T1000 (cell line): ENCODE results near the gene RAB3A.
"Not testable (repeated sequence)": the region's sequence is repeated elsewhere in the genome, so short reads cannot be mapped to it uniquely, and the experiment has no call there.

ENCODE experiments used
- DNase-seq: peaks from one replicate; lab custom pipeline; 2025; ENCODE audit warnings: mixed read lengths; lab: John Stamatoyannopoulos, UW

Gene RAB3A

DNA sequence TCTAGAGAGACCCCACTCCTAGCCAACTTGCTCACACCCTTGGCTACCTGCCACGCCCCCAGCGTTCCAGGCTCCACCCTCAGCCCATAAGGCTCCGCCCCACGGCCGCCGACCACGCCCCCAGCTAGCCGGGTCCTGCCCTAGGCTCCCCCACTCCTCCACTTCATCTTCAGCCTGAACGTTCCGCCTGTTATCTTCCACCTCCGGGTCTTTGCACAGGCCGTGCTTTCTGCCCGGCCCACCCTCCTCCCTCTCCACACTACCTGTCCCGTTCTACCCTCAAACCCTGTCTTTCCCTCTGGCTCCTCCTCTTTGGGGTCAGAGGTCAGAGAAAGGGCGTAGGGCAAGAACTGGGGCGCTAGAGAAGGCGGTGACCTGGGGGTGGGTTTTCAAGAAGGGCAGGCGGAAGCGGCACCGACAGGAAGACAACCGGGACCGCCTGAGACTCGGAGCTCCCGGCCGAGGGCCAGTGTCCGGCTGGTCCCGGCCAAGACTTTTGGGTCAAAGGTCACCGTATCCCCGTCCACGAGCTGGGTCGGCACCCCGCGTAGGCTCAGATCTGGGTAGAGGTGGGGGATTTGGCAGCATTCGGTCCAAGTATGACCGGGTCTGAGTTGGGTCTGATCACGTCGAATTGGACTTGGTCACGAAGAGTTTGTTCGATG lies 20.1 kb upstream of the RAB3A start:
- DNase-seq, result no peak

DNA sequence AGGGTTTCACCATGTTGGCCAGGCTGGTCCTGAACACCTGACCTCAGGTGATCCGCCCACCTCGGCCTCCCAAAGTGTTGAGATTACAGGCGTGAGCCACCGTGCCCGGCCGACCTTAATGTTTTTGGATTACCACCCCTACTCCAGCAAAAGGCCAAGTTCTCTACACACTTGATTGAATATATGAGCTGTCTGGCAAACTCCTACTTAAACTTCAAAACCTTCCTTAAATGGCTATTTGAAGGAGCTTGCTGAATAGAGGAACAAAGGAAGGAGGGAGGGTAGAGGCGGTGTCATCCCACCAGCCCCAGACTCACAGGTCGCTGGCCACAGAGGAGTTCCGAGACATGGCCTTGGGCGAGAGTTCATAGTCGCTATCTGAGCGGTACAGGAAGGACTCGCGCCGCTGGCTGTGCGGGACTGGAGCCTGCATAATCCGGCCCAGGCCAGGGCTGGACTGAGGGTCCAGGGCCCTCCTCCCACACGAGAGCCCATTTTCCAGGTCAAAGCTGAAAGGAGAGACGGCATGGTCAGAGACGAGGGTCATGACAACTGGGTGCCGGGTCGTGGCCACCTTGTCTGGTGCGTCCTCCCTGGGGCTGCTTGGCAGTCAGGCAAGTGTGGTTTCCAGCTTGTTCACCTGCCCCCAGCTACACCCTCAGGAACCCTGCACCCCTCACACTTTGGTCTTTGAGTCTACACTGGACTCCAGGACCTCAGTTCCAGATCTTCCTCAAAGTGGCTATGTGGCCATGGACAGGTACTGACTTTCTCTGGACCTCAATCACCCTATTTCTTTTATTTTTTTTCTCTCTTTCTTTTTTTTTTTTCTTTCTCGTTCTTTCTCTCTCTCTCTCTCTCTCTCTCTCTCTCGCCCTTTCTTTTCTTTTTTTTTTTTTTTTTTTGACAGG lies 18.2 kb upstream of the RAB3A start:
- no peak for DNase-seq

DNA sequence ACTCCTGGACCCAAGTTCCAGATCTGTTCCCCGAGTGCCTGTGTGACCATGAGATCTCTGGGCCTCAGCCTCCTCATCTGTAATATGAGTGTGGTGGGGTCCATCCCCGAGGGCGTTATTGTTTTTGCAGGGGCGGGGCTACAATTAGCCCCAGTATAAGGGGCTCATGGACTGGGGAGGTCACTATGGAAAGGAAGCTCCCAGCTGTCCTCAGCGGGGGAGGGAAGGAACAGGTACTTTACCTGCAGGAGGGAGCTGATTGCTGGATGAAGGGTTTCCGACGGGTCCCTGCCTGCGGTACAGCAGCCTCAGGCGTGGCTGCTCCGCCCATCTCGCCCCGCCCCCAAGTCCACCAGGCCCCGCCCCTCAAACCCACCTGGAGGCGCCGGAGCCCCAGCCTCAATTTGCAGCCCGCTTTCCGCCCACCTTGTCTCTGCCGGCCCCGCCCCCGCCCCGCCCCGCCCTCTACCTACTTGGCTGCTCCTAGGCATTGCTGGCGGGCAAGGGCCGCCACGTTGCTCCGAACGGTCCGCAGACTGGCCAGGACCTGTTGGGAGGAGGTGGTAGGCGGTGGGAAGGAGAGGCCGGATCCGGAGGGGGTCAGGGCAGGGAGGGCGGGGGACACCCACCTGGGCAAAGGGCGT lies 16.9 kb upstream of the RAB3A start:
- no peak for DNase-seq

DNA sequence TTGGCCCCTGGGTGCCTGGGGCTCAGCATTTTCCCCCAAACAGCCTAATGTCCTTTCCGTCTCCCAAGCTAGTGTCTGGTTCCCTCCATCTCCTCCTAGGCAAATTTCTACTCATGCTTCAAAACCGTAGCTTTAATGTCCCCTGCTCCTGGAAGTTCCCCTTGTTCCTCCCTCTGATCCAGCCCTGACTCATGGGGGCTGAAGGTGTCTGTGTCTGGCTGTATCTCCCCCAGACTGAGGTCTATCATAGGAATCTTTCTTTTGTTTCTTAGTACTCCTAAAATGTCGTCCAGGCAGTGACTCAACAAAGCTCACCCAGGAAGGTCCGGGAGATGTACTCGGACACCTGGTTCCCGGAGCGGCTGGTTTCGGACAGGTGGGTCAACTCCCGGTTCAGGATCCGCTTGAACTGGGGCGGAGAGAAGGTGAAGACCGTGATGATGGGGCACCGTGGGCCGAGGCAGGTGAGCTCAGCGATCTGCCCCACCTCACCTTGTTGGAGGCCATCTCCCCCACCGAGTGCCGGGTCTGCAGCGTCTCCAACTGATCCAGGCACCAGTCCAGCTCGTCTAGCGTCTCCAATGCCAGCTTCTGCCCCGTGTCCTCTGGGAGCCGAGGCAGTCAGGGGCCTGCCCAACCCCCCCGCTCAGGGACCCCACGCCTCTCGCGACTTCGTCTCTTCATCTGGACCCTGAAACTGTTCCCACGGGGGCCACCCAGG lies 16.2 kb upstream of the RAB3A start:
- DNase-seq, result no peak

DNA sequence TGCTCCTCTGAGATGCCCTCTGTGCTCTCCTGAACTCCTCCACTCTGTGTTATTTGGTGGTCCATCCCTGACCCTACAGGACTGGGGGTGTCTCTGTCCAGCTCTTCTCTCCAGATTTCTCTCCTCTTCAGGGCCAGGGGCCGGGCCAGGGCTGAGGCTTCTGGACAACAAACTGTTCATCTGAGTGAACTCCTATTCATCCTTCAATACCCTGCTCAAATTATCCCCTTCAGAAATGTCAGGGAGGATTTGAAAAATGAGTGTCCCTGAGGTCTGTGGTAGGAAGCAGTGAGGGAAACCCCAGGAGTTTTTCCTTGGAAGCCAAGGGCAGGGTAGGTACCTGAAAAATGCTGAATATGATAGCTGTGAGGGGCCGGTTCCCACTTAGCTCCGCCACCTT lies 14.8 kb upstream of the RAB3A start:
- DNase-seq, result no peak

DNA sequence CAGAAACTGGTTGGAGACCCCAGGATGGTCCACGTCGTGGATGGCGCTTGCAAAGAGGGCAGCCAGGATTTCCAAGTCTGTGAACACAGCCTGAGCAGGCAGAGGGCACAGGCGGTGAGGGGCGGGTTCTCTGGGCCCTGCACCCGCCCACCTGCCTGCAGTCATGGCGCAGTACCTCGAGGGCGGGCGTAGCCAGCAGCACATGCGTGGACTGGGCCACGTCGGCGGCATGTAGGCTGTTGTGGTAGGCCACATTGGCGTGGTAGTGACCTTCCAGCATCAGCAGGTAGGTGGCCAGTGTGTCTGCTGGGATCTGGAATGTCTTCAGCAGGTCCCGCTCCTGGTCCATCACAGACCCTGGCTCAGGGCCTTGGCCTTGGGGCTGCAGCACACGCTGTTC lies 14.3 kb upstream of the RAB3A start:
- no peak for DNase-seq

DNA sequence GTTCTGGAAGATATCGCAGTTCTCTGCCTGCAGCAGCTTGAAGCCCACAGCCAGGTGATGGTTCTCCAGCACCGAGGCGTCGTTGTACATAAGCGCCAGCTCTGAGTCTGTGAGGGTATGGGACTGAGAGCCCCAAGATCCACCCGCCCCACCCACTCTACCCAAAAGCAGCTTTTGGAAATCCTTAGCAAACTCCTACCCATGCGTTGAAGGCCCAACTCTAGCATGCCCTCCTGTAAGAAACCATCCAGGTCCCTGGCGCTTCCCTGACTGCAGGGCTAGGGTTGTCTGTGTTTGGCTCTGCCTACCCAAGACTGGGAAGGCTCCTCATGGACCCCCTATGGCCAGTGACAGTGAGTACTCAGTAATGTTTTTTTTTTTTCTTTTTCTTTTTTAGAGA lies 12.9 kb upstream of the RAB3A start:
- no peak for DNase-seq

DNA sequence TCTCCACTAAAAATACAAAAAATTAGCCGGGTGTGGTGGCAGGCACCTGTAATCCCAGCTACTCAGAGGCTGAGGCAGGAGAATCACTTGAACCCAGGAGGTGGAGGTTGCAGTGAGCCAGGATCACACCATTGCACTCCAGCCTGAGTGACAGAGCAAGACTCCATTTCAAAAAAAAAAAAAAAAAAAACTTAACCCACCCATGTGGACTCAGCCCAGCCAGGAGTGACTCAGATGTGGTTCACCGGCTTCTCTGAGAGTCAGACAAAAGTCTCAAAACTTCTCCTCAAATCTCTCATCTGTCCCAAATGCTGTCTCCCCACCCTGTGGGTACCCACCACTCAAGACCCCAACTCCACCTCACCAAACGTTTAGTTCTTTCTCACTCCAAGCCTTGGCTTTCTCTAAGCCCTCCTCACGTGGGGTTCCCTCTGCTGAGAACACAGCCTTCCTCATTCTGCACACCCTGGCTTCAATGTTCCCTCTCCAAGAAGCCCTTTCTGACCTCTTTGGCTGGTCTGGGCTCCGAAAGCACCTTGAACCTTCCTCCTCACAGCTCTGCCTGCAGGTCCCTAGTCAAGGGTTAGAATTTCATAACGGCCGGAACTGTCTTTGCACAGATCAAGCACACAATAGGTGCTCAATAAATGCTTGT lies 11.1 kb upstream of the RAB3A start:
- no peak for DNase-seq

DNA sequence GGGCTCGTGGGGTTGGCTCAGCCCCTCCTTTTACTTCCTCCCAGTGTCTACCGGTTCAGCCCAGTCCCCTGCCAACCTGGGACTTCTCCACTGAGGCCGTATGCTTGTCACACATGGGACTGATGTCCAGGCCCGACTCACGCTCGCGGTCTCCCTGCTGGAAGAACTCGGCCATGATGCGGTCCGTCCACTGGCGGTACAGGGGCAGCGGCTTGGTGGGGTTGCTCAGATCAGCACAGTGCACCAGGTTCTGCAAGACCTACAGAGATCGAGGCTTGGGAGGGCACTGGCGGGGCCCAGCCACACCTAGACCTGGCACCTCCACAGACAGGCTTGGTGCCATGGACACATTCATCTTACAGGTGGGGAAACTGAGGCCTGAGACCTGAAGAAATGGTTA lies 7.8 kb upstream of the RAB3A start:
- DNase-seq, result no peak

DNA sequence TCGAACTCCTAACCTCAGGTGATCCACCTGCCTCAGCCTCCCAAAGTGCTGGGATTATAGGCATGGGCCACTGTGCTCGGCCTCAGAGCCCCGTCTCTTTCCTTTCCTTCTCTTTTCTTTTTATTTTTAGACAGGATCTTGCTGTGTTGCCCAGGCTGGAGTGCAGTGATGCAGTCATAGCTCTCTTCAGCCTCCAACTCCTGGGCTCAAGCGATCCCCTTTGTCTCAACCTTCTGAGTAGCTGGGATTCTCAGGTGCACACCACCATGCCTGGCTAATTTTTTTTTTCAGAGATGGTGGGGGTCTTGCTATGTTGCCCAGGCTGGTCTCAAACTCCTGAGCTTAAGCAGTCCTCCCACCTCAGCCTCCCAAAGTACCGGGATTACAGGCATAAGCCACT lies 6.1 kb upstream of the RAB3A start:
- not testable (repeated sequence) for DNase-seq

DNA sequence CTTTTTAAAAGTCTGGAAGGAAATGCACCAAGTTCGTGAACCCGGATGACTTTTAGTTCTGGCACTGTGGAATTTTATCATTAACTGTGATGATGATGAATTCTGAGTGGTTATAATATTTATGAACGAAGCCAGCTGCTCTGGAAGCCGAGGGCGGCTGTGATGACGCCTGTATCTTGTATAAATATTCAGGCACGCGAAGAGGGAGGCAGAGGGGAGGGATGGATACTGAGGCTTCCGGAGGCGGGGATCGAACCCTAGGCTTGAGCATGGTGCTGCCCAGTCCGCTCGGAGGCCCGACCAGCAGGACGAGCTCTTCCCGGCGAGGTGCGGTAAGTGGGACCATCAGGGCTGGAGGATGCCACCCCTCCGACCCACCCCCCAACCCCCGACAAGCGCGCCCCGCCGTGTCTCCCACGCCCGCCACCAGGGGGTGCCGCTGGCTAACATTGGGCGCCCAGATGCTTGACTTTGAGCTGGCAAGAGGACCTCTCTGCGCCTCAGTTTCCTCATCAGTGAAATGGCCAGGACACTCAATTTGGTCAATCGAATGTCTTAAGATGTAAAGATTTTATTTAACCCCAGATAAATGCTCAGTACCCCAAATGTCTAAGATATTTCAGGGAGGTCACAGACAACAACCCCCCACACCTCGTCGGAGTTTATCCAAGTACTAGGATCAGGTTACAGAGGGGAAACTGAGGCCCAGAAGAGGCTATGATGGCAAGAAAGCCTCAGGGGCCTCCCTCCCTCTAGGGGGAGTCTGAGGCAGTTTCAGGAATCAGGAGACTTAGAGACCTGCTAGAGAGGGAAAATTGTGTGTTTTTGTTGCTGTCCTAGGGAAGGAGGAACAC lies 4.5 kb upstream of the RAB3A start:
- no peak for DNase-seq

DNA sequence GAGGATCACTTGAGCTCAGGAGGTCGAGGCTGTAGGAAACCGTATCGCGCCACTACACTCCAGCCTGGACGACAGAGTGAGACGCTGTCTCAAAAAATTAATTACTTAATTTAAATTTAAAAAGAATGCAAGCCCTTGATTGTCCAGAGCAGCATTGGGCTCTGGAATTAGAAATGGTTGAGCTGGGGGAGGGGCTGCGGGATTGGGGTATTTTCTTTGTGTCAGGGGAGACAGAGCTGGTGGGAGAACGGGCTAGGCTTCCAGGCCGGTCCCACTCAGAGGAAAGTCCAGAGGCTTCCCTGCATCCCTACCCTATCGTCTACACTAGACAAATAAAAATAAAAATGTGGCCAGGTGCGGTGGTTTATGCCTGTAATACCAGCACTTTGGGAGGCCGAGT lies 2.2 kb upstream of the RAB3A start:
- no peak for DNase-seq

DNA sequence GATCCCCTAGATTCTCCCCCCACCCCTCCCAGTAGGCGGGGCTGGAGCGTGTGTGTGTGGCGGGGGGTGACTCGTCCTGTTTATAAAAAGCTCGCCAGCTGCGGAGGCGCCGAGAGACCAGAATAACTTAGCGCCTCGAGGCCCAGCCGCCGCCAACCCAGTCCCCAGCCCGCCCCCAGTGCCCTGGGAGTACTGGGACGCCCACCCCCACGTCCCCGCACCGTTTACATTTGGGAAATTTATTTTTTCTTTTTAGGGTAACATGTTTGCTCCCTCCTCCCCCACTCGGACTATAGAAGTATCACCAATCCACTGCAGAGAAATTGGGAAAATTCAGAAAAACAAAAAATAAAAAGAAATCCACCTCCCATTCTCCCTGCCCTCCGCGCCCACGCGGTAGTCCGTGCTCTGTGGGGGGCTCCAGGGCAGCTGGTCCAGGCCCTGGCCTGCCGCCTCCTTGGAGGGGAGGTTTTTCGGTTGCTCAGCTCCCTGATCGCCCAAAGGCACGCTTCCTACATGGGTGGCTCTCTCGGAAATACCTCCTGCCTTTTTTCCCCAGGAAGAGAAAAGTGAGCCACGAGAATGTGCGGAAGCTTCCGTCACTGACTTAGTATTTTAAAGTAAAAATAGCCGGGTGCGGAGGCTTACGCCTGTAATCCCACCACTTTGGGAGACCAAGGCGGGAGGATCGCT lies 1.5 kb upstream of the RAB3A start:
- DNase-seq, result no peak

DNA sequence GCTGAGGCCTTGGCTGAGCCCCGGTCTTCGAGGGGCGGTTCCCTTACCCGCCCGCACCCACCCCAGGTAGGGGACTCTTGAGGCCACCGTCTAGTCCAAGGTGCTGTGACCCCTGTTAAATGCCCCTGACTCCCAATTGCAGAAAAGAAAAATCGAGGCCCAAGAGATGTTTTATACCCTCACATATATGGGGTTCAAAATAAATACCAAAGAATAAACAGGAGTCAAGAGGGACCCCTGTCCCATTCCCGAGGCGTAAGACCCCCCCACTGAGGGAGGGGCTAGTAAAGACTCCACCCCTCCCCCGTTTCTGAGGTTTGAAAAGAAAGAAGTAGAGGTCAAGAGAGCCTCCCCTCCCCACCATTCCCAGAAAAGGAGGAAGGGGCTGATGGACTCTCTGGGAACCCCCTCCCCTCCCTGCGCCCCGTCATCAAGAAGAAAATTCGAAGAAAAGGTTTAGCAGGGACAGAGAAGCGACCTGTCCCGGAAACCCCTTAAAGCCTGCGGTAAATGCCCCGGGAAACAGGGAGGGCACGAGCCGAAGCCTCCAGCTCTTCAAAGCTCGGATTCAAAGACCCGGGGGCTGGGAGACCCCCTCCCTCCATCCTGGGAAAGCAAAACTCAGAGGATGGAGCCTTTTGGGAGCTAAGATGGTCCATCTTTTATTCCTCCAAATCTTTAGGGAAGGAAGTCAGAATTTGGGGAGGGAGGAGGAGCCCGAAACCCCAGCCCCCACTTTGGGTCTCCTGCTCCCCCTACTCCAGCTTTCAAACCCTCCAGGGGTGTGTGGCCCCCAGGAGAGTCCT lies 755 bp upstream of the RAB3A start:
- no peak for DNase-seq

DNA sequence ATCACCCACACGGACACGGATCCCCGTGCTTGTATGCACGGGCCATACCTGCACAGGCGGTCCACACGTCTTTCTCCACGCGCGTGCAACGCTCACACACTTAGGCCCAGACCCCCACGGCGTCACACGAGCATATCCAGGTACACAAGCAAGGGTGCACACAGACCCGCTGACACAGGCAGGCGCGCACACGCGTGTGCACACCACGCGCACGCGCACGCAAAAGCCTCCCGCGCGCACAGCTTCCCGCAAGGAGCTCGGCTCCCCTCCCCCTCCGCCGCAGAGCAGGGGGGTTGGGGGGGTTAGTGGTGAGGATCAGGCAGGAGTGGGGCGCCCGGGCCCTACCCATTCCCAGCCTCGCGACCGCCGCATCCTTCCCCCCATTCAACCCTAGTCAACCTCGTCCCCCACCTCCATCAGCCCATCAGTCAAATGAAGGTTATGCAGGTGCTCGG lies 407 bp downstream of the RAB3A start:
- DNase-seq, result no peak

DNA sequence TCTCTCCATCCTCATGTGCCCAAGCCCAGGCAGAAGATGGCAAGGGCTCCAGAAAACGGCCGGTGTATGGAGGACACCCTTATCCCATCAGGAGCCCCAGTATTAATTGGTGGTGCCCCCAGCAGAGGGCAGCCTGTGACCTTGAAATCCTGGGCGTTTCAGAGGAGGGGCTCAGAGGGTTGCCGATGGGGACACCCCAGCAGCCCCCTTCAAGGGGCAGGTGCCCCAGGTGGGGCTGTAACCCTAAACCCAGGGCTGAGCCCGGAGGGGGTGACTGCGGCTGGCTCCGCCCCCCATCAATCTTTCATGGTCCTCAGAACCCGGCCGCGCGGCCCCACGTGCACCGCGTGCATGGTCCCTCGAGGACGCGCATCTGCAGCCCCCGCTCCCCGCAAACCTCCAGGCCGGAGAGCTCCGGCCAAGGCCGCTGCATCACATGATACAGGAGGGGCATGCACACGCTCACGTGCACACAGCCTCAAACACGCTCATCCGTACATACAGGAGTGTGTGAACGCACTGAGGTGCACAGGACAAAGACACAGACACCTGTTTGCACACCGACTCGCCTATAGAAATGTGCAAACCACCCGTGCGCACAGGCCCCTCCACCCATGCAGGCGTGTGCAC lies 949 bp downstream of the RAB3A start:
- DNase-seq, result no peak

DNA sequence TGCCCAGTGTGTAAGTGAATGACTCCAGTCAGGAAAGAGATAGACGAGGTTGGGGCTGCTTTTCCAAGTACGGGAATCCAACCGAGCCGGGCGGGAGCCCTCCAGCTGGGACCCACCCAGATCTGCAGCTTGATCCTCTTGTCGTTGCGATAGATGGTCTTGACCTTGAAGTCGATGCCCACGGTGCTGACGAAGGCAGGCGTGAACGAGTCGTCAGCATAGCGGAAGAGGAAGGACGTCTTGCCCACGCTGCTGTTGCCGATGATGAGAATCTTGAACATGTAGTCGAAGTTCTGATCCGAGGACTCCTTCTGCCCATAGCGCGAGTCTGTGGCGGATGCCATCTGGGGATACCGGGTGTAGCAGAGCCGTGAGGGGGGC lies 1.5 kb downstream of the RAB3A start:
- DNase-seq, result no peak

DNA sequence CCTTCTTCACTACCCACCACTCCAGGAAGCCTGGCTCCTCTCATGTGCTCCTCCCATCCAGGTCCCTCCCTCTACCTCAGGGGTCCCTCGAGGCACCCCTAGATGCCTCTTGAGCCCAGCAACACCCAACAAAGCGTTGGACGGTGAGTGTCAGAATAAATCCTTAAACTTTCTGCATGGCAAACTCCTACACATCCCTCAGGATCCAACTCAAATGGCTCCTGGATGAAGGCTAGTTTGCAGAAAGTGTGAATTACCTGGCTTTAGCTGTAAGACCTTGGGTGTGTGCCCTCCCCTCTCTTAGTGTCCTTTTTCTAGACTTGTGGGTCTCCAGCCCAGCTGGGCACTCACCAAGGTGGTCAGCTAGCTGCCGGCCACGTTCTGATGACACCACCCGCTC lies 5.5 kb downstream of the RAB3A start:
- no peak for DNase-seq

DNA sequence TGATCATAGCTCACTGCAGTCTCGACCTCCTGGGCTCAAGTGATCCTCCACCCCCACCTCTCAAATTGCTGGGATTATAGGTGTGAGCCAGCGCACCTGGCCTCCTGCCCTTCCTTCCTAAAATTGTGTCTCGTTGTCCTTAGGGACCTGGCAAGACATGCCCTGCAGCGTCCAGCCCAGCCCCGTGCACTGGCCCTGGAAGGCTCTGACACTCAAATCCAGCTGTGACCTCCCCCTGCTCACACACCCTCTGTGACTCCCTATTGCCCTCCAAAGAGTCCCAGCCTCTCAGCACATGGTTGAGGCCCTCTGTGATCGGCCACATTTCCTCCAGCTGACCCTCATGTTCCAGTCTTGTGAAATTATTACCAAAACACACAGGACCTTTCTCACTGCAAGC lies 5.9 kb downstream of the RAB3A start:
- DNase-seq, result no peak
